ENCODE results near the gene LPGAT1. TPM values are rescaled to one million over a fixed set of nuclear protein-coding genes. Genes with fewer than 3 reads are reported as not detected.
"Not testable (repeated sequence)": the region's sequence is repeated elsewhere in the genome, so short reads cannot be mapped to it uniquely, and the experiment has no call there.

The LPGAT1 gene
- polyA plus RNA-seq, 12 donors, result 13.9 to 37.1 (median 19.0) TPM; not detected in 1

- no peak for DNase-seq
Observed at GRCh38 chr1:211705467-211706091, 125.0 kb downstream of the LPGAT1 start.

- no peak for DNase-seq
Observed at GRCh38 chr1:211704543-211704942, 126.0 kb downstream of the LPGAT1 start.

- no peak for DNase-seq
Observed at GRCh38 chr1:211703812-211704537, 126.6 kb downstream of the LPGAT1 start.

GRCh38 chr1:211701733-211702132 is 128.8 kb downstream of the LPGAT1 start:
- DNase-seq, result no peak

- no peak for DNase-seq
Observed at GRCh38 chr1:211699059-211699458, 131.5 kb downstream of the LPGAT1 start.

GRCh38 chr1:211698161-211699026 is 132.2 kb downstream of the LPGAT1 start:
- DNase-seq, result peak; percentile 60

GRCh38 chr1:211697356-211697755 is 133.2 kb downstream of the LPGAT1 start:
- DNase-seq, result no peak

- DNase-seq, result no peak
Observed at GRCh38 chr1:211695135-211695816, 135.3 kb downstream of the LPGAT1 start.

GRCh38 chr1:211693911-211694310 is 136.7 kb downstream of the LPGAT1 start:
- not testable (repeated sequence) for DNase-seq

Other genes with a start within 250 kb of the LPGAT1 start
- gene NEK2, start 155.1 kb downstream of the LPGAT1 start, polyA plus RNA-seq (ENCODE audit: insufficient read length in 12 of 12), result 10 to 100 TPM in 2 of 12 donors, 1 to 10 TPM in 9, not detected in 1; 3.4 to 11.5 (median 7.2) TPM
- 10 to 100 TPM in 10 of 12 donors, 1 to 10 TPM in 1, not detected in 1; 8.5 to 19.4 (median 14.9) TPM for gene INTS7, start 204.8 kb upstream of the LPGAT1 start, polyA plus RNA-seq (ENCODE audit: insufficient read length in 12 of 12)
- 10 to 100 TPM in 6 of 12 donors, 1 to 10 TPM in 5, not detected in 1; 6.8 to 21.3 (median 10.7) TPM for gene DTL, start 205.0 kb upstream of the LPGAT1 start, polyA plus RNA-seq (ENCODE audit: insufficient read length in 12 of 12)

Data from muscle of arm (tissue), 12 donors.